ENCODE measurements around the gene XRCC4. TPM values are rescaled to one million over a fixed set of nuclear protein-coding genes. Genes with fewer than 3 reads are reported as not detected.

The XRCC4 gene
- total and polyA plus RNA-seq, 2 of the 13 experiments (the other 11 are each of a cell fraction or from before 2014, with no cell fraction given): 2.8 to 12.6 TPM

DNA sequence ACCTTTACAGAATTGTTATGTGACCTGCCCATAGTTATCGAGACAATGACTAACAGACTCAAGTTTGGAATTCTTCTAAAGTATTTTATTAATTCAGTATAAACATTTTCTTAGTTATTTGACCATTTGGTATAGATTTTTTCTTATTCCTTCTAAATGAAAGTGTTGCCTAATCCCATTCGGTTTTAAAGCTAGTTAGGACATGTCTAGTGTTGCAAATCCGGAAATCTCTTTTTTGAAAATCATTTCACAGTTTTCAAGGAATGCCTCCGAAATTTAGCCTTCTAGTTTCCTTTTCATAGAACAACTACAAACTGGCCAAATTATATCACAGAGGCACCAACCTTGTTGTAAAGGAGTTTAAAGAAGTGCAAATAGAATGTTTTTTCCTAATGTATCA, 171.8 kb downstream of the XRCC4 start (continued):
- TF ChIP-seq, protein P1, sequence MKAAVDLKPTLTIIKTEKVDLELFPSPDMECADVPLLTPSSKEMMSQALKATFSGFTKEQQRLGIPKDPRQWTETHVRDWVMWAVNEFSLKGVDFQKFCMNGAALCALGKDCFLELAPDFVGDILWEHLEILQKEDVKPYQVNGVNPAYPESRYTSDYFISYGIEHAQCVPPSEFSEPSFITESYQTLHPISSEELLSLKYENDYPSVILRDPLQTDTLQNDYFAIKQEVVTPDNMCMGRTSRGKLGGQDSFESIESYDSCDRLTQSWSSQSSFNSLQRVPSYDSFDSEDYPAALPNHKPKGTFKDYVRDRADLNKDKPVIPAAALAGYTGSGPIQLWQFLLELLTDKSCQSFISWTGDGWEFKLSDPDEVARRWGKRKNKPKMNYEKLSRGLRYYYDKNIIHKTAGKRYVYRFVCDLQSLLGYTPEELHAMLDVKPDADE (CRISPR knock-in tag; IDR thresholded peaks at IDR 0.05): no peak
- TF ChIP-seq YEATS4 (CRISPR knock-in tag; IDR thresholded peaks at IDR 0.05; ENCODE audit: borderline replicate concordance): no peak
- TF ChIP-seq TCF12 (IDR thresholded peaks at IDR 0.05): no peak
- TF ChIP-seq TCF12 (CRISPR knock-in tag; IDR thresholded peaks at IDR 0.05): no peak
- no peak for TF ChIP-seq STAT5B (CRISPR knock-in tag; IDR thresholded peaks at IDR 0.05)
- no peak for TF ChIP-seq ZNF296 (CRISPR knock-in tag; conservative IDR thresholded peaks at IDR 0.05)
- no peak for TF ChIP-seq ATF1 (CRISPR knock-in tag; IDR thresholded peaks at IDR 0.05)
- no peak for TF ChIP-seq SIN3B (IDR thresholded peaks at IDR 0.05; ENCODE audit: low read length)
- no peak for TF ChIP-seq ZNF674 (CRISPR knock-in tag; IDR thresholded peaks at IDR 0.05; ENCODE audit: low read depth)
- TF ChIP-seq AKAP8 (CRISPR knock-in tag; IDR thresholded peaks at IDR 0.05): no peak
- TF ChIP-seq, protein P2, sequence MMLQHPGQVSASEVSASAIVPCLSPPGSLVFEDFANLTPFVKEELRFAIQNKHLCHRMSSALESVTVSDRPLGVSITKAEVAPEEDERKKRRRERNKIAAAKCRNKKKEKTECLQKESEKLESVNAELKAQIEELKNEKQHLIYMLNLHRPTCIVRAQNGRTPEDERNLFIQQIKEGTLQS (CRISPR knock-in tag; IDR thresholded peaks at IDR 0.05): no peak
- no peak for TF ChIP-seq XBP1 (CRISPR knock-in tag; IDR thresholded peaks at IDR 0.05)

DNA sequence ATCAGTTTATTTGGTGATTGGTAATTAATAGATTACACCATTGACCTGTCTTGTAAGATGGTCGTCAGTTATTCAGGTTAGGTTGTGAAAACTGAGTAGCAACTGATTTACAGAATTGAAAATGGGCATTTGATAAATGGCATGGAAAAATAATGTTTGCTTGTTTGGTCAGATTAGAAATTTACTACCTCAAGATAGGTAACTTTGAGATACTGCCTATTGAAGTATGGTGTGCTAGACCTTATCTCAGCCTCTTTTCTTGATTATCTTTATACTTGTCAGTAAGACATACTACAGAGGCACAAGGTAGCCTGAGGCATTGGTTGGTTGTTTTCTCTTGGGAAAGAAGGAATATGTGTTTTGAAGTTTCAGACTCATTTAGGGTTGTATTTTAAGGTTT, 174.5 kb downstream of the XRCC4 start:
- BruUV-seq (replicated peaks): no TSS peak
- ATAC-seq (no peak), DNase-seq (ENCODE audit: low spot score) (no peak), FAIRE-seq (no peak)
- CTCF ChIA-PET (ENCODE audit: low intra/inter-chr PET ratio, low total read pairs): no interaction called here
- no peaks in the 10 kb centered on the region for H3K9me3 ChIP-seq (ENCODE audit: low read length)
- no peak overlapping the region for H3K4me2 ChIP-seq (ENCODE audit: low read depth, low read length)
- H4K20me1 ChIP-seq (ENCODE audit: insufficient read depth, low read length): no peaks in the 10 kb centered on the region
- no peaks in the 10 kb centered on the region for H3K27me3 ChIP-seq (ENCODE audit: control insufficient read depth in 1 of 2, insufficient read depth in 2 of 2, low read length in 2 of 2)
- H3K9ac ChIP-seq (ENCODE audit: insufficient read depth, low read depth, low read length): no peak overlapping the region
- POLR2A ChIA-PET: no interaction called here
- H3K4me1 ChIP-seq (ENCODE audit: insufficient read depth, low read length): no peaks in the 10 kb centered on the region
- 90% methylated on average over 1 of the region's 1 CpG for WGBS (ENCODE audit: low lambda C conversion rate)
- intact Hi-C loops (cut with micrococcal nuclease; ENCODE audit: unreplicated experiment): loop anchor here (5.0 kb wide), 1 partner anchor 175 kb away; the partner anchor contains the start of genes TMEM167A and XRCC4
- no peaks in the 10 kb centered on the region for H3K36me3 ChIP-seq (replicated peaks in 1 of 2; ENCODE audit: control insufficient read depth in 1 of 2, insufficient read depth in 2 of 2, low read length in 2 of 2)
- in situ Hi-C loops (cut with HindIII; ENCODE audit: extremely low pct_ligation_motif_present, low pct_unique_long_range_greater_than_20kb): no loop called here
- no peak for TF ChIP-seq TBL1XR1 (IDR thresholded peaks at IDR 0.05; ENCODE audit: borderline replicate concordance, low read length, partially characterized antibody)
- TF ChIP-seq SALL1 (CRISPR knock-in tag; IDR thresholded peaks at IDR 0.05): no peak
- TF ChIP-seq, protein P1 (CRISPR knock-in tag; IDR thresholded peaks at IDR 0.05): no peak
- no peak for TF ChIP-seq KAT2B (IDR thresholded peaks at IDR 0.05; ENCODE audit: borderline replicate concordance, low read depth, low read length)
- TF ChIP-seq TOE1 (CRISPR knock-in tag; IDR thresholded peaks at IDR 0.05): no peak
- no peak for TF ChIP-seq TCF7L2 (IDR thresholded peaks at IDR 0.05; ENCODE audit: low read depth, low read length)
- TF ChIP-seq, protein P3, sequence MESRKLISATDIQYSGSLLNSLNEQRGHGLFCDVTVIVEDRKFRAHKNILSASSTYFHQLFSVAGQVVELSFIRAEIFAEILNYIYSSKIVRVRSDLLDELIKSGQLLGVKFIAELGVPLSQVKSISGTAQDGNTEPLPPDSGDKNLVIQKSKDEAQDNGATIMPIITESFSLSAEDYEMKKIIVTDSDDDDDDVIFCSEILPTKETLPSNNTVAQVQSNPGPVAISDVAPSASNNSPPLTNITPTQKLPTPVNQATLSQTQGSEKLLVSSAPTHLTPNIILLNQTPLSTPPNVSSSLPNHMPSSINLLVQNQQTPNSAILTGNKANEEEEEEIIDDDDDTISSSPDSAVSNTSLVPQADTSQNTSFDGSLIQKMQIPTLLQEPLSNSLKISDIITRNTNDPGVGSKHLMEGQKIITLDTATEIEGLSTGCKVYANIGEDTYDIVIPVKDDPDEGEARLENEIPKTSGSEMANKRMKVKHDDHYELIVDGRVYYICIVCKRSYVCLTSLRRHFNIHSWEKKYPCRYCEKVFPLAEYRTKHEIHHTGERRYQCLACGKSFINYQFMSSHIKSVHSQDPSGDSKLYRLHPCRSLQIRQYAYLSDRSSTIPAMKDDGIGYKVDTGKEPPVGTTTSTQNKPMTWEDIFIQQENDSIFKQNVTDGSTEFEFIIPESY (CRISPR knock-in tag; IDR thresholded peaks at IDR 0.05): no peak
- TF ChIP-seq, protein P4, sequence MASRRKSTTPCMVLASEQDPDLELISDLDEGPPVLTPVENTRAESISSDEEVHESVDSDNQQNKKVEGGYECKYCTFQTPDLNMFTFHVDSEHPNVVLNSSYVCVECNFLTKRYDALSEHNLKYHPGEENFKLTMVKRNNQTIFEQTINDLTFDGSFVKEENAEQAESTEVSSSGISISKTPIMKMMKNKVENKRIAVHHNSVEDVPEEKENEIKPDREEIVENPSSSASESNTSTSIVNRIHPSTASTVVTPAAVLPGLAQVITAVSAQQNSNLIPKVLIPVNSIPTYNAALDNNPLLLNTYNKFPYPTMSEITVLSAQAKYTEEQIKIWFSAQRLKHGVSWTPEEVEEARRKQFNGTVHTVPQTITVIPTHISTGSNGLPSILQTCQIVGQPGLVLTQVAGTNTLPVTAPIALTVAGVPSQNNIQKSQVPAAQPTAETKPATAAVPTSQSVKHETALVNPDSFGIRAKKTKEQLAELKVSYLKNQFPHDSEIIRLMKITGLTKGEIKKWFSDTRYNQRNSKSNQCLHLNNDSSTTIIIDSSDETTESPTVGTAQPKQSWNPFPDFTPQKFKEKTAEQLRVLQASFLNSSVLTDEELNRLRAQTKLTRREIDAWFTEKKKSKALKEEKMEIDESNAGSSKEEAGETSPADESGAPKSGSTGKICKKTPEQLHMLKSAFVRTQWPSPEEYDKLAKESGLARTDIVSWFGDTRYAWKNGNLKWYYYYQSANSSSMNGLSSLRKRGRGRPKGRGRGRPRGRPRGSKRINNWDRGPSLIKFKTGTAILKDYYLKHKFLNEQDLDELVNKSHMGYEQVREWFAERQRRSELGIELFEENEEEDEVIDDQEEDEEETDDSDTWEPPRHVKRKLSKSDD (CRISPR knock-in tag; IDR thresholded peaks at IDR 0.05; ENCODE audit: low read depth): no peak
- H3K79me2 ChIP-seq (ENCODE audit: insufficient read depth, low read length): no peaks in the 10 kb centered on the region
- H3K4me3 ChIP-seq (replicated peaks in 1 of 3; ENCODE audit: insufficient read depth in 1 of 3, low read depth in 2 of 3, low read length in 3 of 3): no peak overlapping the region
- H3K27ac ChIP-seq (ENCODE audit: extremely low read length, insufficient read depth, low read length): no peak overlapping the region
- no peak overlapping the region for H2AFZ ChIP-seq (ENCODE audit: low read length)
